ENCODE data around the gene NXPH3. TPM values are rescaled to one million over a fixed set of nuclear protein-coding genes. Genes with fewer than 3 reads are reported as not detected.

The NXPH3 gene
- total RNA-seq, 1 donor, result 0.43 TPM

- no peak for TF ChIP-seq CTCF (IDR thresholded peaks at IDR 0.05; ENCODE audit: insufficient read depth, low read depth, low read length)
- no peak for DNase-seq (ENCODE audit: low read depth)
- no peak overlapping the region for H3K4me3 ChIP-seq (ENCODE audit: low read depth, low read length)
Observed at GRCh38 chr17:49604314-49604869, 28.7 kb downstream of the NXPH3 start.

- DNase-seq (ENCODE audit: low read depth), result peak; percentile 33
- H3K4me3 ChIP-seq (ENCODE audit: low read depth, low read length), result no peak overlapping the region
- no peak for TF ChIP-seq CTCF (IDR thresholded peaks at IDR 0.05; ENCODE audit: insufficient read depth, low read depth, low read length)
Observed at GRCh38 chr17:49610883-49611584, 35.4 kb downstream of the NXPH3 start.

GRCh38 chr17:49612726-49613125, 37.1 kb downstream of the NXPH3 start:
- H3K4me3 ChIP-seq (ENCODE audit: low read depth, low read length), result no peak overlapping the region
- DNase-seq (ENCODE audit: low read depth), result peak; percentile 19
- TF ChIP-seq CTCF (IDR thresholded peaks at IDR 0.05; ENCODE audit: insufficient read depth, low read depth, low read length), result no peak

- H3K4me3 ChIP-seq (ENCODE audit: low read depth, low read length), result no peak overlapping the region
- TF ChIP-seq CTCF (IDR thresholded peaks at IDR 0.05; ENCODE audit: insufficient read depth, low read depth, low read length), result no peak
- DNase-seq (ENCODE audit: low read depth), result no peak
Observed at GRCh38 chr17:49613182-49613800, 37.6 kb downstream of the NXPH3 start.

- peak; percentile 45 for TF ChIP-seq CTCF (IDR thresholded peaks at IDR 0.05; ENCODE audit: insufficient read depth, low read depth, low read length)
- DNase-seq (ENCODE audit: low read depth), result no peak
Observed at GRCh38 chr17:49616086-49616485, 40.4 kb downstream of the NXPH3 start.

GRCh38 chr17:49616601-49617131, 41.0 kb downstream of the NXPH3 start:
- no peak overlapping the region for H3K4me3 ChIP-seq (ENCODE audit: low read depth, low read length)
- peak; percentile 78 for DNase-seq (ENCODE audit: low read depth)
- TF ChIP-seq CTCF (IDR thresholded peaks at IDR 0.05; ENCODE audit: insufficient read depth, low read depth, low read length), result no peak

More at GRCh38 chr17:49616086-49616485, 40.4 kb downstream of the NXPH3 start:
- no peak overlapping the region for H3K4me3 ChIP-seq (ENCODE audit: low read depth, low read length)
